Activated T-cell treated with anti-CD3 and anti-CD28 coated beads for 1 hour (primary cell): Measurements from ENCODE around the gene TTLL13.

Experiments used
- DNase-seq: peaks from one replicate; pipeline ENCODE4 v3.0.0-alpha.2; 2020; ENCODE audit warnings: low read depth

The TTLL13 gene

DNA sequence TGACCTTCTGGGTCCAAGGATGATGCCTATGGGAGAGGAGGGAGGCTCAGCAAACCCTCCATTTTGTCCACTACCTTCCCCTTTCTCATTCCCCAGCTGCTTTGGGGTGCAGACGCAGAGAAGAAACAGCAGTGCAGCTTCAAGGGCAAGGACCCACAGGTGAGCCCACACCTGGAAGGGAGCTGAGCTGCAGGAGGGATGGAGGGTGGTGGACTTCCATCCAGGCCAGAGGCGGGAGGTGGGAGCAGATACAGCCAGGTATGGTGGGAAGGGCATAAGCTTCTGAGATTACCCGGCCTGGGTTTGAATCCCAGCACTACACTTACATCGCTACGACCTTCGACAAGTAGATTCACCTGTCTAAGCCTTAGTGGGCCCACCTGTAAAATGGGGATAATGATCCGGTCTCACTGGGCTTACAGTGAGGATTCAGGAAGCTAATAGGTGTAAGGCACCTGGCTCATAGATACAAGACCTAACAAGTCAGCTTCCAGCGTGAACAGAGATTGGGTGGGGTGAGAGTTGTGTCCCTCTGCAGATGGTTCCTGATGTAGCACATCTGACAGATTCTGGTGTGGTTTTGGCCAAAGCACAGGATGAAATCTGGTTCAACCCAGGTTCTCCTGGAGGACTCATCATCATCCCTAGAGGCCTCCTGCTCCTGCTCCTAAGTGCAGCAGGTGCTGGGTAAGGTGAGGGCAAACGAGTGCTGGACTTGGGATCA lies 31.5 kb upstream of the TTLL13 start:
- DNase-seq, result no peak

DNA sequence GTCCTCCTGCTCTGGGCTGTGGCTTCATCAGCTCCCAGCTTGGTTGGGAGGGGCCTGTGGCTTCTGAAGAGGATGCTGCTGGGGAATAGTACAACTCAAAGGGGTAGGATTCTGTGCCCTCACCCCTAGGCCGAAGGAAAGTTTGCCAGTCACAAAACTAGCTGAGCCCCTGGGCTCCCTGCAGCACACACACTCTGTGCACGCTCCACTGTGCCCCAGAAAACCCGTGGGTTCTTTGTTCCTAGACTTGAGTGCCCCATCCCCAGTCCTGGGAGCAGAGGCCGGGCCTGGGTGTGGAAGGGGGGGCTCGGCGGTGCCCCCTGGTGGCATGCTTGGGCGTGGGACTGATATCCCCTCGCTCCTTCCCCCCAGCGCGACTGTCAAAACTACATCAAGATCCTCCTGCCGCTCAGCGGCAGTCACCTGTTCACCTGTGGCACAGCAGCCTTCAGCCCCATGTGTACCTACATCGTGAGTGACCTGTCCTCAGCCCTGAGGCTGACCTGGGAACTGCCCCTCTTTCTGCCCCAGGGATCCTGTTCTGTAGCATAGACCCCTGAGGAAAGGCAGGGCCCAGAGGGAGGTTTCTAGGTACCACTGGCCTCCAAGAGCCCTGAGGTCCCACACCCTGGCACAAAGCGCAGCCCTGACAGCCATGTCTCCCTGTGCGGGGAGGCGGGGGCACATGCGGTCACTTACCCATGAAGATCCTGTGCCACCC lies 29.8 kb upstream of the TTLL13 start:
- DNase-seq, result peak; percentile 52

DNA sequence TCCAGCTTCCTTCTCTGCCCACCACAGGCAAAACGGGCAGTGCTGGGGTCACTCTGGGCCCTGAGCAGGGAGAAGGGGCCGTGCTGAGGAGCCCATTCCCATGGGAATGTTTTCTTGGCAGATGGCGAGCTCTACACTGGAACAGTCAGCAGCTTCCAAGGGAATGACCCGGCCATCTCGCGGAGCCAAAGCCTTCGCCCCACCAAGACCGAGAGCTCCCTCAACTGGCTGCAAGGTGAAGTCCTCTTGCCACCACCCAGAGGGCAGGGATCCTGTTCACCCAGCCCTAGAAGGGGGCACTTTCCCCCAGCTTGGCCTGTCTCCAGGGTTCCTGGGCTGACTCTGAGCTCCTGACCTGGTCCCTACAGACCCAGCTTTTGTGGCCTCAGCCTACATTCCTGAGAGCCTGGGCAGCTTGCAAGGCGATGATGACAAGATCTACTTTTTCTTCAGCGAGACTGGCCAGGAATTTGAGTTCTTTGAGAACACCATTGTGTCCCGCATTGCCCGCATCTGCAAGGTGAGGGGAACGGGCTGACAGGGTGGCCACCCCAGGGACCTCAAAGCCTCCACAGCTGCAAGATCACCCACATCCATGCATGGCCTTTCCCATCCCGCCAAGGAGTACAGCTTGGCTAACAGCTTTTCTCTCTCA lies 28.0 kb upstream of the TTLL13 start:
- DNase-seq, result no peak

DNA sequence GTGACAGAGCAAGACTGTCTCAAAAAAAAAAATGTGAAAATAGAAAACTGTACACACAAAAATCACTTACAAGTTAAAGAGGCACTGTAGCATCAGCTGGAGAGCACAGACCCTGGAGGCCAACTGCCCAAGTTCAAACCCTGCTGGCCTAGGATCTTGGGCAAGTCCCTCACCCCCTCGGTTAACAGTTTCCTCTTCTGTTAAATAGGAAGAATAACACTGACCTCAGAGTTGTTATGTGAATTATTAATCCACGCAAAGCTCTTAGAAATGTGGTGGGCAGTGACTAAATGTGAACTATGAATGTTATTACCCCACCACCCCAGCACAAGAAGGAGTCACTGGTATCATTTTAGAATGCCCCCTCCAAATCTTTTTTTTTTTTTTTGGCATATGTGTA lies 26.8 kb upstream of the TTLL13 start:
- DNase-seq, result no peak

DNA sequence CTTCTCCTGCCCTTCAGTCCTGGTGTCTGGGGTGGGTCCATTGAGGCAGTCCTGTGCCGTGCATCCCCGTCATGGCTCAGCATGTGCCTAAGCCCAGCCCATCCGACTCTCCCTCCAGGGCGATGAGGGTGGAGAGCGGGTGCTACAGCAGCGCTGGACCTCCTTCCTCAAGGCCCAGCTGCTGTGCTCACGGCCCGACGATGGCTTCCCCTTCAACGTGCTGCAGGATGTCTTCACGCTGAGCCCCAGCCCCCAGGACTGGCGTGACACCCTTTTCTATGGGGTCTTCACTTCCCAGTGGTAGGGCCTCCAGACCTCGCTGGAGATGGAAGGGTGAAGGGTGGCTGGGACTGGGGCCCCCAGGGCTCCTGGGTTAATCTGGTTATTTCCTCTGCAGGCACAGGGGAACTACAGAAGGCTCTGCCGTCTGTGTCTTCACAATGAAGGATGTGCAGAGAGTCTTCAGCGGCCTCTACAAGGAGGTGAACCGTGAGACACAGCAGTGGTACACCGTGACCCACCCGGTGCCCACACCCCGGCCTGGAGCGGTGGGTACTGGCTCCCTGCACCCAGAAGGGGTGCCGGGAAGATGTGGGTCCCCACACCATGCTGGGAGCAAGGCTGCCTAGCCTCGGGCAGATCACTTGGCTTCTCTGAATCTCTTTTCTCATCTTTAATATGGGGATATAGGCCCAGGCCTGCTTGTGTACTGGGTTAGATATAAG lies 25.8 kb upstream of the TTLL13 start:
- DNase-seq, result no peak

DNA sequence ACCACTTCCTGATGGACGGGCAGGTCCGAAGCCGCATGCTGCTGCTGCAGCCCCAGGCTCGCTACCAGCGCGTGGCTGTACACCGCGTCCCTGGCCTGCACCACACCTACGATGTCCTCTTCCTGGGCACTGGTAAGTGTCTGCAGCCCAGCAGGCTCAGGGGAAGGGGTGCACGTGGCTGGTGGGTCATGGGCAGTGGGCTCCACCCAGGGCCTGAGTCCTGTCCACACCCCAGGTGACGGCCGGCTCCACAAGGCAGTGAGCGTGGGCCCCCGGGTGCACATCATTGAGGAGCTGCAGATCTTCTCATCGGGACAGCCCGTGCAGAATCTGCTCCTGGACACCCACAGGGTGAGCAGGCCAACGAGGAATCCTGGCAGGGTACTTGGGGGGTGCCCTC lies 24.3 kb upstream of the TTLL13 start:
- no peak for DNase-seq

DNA sequence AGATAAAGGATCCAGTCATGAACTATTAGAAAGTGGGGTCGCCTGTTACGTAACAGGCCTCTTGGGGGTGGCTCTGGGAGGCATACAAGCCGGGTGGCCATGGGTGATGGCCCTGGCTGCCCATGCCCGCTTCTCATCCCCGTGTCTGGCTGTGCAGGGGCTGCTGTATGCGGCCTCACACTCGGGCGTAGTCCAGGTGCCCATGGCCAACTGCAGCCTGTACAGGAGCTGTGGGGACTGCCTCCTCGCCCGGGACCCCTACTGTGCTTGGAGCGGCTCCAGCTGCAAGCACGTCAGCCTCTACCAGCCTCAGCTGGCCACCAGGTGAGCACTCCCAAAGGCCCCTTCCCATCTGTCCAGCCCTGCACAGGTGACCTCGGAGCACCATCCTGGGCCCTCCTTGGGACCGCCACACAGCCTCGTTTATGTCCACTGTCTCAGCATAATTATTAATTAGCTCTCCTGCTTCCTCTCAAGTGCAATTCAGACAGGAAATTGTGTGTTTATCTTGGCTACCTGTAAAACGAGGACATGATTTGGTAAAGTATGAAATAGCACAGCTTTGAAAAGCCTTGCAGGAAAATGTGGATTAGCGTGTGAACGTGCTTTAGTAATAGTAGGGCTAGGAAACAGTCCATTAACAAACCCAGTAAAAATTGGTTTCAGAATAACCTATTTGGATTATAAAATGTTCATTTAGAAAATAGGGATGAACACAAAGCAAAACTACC lies 23.7 kb upstream of the TTLL13 start:
- DNase-seq, result no peak

DNA sequence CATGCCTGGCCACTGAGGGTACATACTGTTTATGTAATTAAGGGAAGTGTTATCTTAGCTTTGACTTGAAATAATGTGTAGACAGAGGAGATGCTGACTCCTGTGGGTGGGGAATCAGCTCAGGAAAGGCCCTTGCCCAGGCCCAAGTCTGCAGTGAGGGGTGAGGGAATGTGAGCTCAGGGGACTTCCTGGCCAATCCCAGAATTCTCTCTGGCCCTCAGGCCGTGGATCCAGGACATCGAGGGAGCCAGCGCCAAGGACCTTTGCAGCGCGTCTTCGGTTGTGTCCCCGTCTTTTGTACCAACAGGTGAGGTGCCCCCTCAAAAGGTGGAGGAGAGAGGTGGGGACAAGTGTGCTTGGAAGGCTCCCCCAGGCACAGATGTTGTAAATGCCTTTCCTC lies 22.0 kb upstream of the TTLL13 start:
- no peak for DNase-seq

DNA sequence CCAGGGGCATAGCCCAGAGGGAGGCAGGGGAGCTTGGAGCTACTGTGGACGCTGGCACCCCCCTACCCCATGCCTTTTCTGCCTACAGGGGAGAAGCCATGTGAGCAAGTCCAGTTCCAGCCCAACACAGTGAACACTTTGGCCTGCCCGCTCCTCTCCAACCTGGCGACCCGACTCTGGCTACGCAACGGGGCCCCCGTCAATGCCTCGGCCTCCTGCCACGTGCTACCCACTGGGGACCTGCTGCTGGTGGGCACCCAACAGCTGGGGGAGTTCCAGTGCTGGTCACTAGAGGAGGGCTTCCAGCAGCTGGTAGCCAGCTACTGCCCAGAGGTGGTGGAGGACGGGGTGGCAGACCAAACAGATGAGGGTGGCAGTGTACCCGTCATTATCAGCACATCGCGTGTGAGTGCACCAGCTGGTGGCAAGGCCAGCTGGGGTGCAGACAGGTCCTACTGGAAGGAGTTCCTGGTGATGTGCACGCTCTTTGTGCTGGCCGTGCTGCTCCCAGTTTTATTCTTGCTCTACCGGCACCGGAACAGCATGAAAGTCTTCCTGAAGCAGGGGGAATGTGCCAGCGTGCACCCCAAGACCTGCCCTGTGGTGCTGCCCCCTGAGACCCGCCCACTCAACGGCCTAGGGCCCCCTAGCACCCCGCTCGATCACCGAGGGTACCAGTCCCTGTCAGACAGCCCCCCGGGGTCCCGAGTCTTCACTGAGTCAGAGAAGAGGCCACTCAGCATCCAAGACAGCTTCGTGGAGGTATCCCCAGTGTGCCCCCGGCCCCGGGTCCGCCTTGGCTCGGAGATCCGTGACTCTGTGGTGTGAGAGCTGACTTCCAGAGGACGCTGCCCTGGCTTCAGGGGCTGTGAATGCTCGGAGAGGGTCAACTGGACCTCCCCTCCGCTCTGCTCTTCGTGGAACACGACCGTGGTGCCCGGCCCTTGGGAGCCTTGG lies 21.3 kb upstream of the TTLL13 start:
- DNase-seq, result no peak

DNA sequence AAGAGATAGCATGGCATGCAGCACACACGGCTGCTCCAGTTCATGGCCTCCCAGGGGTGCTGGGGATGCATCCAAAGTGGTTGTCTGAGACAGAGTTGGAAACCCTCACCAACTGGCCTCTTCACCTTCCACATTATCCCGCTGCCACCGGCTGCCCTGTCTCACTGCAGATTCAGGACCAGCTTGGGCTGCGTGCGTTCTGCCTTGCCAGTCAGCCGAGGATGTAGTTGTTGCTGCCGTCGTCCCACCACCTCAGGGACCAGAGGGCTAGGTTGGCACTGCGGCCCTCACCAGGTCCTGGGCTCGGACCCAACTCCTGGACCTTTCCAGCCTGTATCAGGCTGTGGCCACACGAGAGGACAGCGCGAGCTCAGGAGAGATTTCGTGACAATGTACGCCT lies 20.4 kb upstream of the TTLL13 start:
- DNase-seq, result no peak

DNA sequence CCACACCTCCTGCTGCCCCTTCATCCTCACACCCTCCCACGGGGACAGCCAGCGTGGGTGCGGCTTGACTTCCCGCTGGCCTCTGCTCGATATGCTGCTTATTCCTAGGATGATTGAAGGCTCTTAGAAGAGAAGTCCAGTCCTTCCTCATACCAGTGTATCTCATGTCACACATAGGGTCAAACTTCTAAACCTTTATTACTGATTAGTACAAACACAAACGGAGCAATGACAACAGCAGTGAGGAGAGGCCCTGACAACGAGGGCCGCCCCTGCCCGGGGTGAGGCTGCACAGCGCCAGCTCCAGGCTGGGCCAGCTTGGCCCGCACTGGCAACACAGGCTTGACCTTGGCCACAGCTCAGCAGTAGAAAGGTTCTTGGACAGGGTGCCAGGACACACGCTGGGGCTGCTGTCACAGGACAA lies 19.3 kb upstream of the TTLL13 start:
- DNase-seq, result no peak

DNA sequence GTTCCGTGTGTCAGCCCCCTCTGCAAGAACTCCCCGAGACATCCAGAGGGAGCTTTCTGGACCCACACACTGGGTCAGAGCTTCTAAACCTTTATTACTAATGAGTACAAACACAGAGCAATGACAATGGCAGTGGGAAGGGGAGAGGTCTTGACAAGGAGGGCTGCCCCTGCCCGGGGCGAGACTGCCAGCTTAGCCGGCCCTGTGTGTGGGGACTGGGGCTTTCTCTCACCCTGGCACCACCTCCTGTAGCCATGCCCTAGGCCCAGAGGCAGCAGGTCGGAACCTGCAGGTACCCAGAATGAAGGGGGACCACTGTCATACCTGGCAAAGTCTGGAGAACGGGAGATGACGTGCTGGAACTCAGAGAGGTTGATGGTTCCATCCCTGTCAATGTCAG lies 18.7 kb upstream of the TTLL13 start:
- DNase-seq, result no peak

DNA sequence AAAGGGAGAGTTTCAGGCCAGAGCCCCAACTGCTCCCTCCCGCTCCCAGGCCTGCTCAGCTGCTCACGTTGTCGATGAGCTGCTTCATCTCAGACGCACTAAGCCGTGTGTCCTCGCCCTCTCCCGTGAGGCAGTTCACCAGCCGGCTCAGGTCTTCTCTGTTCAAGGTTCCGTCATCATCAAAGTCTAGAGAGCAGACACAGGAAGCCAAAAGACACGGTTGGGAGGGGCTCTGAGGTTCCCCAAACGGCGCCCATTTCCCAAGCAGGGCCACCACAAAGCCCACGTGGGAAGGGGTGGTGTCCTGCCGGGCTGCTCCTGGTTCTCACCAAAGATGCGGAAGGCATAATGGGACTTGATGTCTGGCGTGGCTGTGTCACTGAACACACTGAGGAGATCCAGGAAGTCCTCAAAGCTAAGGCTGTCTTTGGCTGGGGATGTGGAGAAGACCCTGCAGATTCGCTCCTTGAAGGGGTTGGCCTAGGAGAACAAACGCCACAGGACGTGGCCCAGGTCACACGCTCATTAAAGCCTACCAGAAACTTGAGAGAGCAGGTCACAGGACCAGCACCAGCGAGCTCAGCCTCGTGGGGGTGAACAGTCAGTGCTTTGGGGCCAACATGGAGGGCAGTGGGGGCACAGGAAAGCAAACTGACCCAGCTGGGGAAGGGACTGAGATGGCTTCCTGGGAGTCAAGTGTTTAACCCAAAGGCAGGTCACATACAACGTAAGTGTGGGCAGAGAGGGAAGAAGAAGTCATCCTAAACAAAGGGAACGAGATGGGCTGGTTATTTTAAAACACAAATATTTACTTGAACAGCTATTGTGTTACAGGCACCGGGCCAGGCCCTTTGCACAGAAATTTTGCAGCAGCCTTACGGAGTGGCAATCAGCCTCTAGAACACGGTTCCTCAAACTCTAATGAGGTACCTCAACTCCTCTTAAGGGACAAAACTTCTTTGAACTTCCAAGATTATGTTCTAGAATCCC lies 18.0 kb upstream of the TTLL13 start:
- DNase-seq, result peak; percentile 64

DNA sequence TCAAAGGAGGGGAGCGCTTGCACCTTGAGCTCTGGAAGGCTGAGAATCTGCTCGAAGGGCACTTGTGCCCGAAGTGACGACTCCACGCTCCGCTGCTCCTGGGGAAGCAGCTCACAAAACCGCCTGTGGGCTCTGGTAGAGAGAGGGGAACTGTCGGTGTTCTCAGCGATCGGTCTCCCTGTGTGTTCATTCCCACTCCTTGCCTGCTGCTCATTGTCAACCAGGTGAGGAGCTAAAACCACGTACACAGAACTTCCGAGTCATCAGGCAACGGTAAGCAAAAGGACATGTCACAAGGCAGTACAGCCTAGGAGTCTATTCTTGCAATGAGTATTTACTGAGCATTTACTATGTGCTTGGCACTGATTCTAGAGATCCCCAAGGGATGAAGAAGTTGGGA lies 17.2 kb upstream of the TTLL13 start:
- no peak for DNase-seq

DNA sequence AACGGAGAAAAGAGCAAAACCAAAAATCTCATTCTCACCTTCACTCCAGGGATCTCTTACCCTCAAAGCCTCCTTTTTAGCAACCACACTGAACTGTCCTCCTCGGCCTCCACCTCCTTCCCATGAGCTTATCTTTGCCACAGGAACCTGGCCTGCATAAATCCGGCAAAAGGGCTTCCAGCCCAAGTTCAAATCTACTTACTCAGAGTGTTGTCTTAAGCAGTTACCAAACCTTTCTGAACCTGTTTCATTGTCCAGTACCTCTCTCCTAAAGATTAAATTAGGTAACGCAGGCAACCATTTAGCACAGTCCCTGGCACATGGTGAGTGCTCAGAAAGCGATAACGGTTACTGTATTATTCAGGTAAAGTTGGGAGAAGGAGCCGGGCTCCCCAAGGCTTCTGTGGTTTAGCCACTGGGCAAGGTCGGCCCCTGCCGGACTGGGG lies 16.4 kb upstream of the TTLL13 start:
- DNase-seq, result no peak

DNA sequence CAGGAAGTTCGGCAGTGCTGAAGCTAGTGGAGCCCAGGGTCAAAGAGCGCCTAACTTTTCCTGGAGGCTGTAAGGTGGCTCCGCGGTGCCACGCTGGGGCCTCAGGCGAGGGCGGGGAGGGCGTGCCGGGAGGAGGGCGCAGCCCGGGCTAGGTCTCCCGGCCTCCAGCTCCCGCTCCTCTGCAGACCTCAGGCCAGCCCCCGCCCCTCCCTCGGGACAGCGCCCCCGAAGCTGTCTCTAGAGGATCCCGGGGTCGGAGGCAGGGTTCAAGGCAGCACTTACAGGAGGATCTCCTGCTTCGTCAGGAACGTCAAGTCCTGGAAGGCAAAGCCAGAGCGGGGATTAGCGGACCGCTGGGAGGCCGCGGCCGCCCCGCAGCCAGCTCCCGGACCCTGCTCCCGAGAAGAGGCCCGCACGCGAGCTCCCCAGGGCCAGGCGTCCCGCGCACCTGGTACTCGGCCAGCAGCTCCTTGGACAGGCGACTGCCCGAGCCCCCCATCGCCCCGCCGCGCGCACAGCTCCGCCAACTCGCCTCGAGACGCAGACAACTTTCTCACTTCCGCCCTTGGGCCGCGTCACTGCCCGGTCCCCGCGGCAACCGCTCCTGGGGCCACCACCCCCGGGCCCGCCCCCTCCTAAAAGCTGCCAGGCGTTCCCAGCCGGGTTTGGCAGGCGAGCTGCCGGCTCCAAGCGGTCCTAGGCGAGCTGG lies 15.8 kb upstream of the TTLL13 start, which contains the start of gene CIB1:
Gene CIB1 (minus strand): TSS at position 555 of the 709 bp plus-strand sequence. CDS start 56 bp downstream, at position 499.
- peak; percentile 30 for DNase-seq

DNA sequence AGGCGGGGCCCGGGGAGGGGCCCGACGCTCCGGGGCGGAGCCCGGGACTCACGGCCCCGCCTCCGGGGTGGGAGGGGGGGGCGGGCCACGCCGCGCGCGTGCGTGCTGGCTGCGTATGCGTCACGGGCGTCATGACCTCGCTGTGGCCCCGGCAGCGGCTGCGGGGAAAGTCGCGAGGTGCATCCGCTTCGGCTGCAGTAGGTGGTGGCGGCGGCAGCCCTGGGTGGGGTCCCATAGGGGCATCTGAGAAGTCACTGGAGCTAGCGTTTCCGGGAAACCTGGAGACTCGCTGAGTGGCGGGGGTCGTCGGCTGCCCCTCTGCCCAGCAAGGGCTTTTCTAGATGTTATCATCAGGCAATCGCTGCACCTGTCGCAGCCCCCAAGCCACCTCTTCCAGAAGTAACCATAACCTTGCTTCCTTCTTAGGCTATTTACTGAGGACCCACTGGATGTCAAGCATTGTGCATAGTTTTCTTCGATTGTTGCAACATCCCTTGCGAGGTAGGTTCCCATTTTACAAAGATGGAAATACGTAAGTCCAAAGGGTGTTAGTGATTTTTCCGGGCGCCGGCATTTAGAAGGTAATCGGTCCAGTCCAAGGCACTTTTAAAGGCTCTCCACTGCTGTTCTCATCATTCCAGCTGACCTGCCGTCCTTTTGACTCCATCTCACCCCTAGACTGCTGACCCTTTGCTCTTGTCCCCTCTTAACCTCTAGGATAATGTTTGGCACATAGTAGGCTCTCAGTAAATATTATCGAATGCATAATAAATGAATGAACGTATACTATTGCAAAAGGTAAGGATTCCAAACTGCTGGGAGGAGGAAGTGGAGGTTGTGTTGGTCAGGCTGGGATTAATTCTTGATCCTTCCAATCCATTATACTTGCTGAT lies 15.0 kb upstream of the TTLL13 start, which contains the start of gene GDPGP1:
Gene GDPGP1 (plus strand): TSS at position 114 of the 893 bp plus-strand sequence. CDS start 6,700 bp downstream, outside the sequence.
- peak; percentile 92 for DNase-seq
